ENCODE results near the gene HABP4.
A peak's percentile ranks its signal among the peaks of the same experiment; 100 is the strongest.

HABP4 gene

DNA sequence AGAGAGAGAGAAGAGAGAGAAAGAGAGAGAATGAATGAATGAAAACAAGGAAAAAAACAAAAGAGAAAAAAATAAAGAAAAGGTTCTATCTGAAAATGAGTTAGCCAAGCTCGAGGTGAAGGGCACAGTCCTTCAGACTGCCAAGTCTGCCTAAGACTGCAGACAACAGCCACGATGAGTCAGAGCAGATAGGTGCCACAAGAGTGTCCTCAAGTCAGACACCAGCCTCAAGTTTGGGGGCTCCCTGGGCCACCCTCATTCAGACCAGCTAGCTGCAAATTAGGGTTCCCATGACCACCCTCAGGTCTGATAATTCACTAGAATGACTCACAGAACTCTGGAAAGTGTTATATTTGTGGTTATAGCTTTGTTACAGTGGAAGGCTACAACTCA is 13.9 kb upstream of the HABP4 start:
- DNase-seq: no peak

- DNase-seq: no peak
Measured at GRCh38 chr9:96436456-96437126, 13.4 kb upstream of the HABP4 start.

DNA sequence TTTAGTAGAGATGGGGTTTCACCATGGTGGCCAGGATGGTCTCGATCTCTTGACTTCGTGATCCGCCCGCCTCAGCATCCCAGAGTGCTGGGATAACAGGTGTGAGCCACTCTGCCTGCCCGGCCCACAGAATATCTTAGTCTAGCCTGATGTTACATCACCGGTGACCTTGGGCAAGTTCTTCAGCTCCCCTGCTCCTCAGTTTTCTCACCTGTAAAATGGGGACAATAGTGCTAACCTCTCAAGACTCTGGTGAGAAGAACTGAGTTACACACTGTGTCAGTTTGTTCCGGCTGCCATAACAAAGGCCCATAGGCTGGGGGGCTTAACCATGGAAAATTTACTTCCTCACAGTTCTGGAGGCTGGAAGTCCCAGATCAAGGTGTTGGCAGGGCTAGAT is 12.5 kb upstream of the HABP4 start:
- no peak for DNase-seq

DNA sequence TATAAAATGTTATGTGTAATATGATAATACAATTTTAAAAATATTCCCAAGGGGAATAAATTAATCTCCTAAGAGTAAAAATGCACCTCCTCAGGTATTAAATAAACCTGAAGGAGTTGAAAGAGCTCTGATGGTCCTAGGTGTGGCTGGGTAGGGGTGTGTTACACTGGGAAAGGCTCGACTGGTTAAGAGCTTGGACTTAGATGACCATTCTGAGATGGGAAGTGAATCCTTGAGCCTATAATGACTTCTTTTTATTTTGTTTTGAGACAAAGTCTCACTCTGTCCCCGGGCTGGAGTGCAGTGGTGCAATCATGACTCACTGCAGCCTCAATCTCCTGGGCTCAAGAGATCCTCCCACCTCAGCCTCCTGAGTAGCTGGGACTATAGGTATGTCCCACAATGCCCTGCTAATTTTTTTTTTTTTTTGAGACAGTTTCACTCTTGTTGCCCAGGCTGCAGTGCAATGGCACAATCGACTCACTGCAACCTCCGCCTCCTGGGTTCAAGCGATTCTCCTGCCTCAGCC is 9.2 kb upstream of the HABP4 start:
- no peak for DNase-seq

GRCh38 chr9:96441798-96442445 is 8.0 kb upstream of the HABP4 start:
- DNase-seq: no peak

GRCh38 chr9:96442491-96442890 is 7.5 kb upstream of the HABP4 start:
- DNase-seq: no peak

GRCh38 chr9:96447406-96447805 is 2.6 kb upstream of the HABP4 start:
- DNase-seq: no peak

DNA sequence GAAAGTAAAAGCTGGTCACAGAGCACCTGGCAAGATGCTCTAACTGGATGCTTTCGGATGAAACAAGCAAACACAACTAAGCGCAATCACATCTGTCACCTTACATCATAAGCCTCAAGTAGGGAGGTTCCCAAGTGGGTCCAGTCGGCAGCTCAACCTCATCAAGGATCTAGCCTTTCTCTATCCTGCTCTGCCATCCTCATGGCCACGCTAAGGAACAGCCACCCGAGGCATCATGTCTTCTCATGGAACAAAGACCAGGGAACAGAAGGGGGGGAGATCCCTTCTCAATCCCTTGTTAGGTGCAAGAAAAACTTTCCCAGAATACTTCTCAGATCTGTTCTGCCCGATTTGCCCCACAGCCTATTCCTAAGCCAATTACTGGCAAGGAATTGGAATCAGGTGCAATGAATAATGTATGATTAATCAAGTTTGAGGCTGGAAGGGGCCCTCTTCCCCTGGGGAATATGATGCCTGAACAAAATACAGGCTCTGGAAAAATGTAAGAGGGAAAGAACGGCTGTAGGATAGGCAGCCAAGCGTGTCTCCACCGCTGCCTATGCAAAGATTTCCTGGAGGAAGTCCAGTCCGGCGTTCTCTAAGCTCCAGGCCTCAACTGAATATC is 1.3 kb upstream of the HABP4 start:
- DNase-seq: no peak

DNA sequence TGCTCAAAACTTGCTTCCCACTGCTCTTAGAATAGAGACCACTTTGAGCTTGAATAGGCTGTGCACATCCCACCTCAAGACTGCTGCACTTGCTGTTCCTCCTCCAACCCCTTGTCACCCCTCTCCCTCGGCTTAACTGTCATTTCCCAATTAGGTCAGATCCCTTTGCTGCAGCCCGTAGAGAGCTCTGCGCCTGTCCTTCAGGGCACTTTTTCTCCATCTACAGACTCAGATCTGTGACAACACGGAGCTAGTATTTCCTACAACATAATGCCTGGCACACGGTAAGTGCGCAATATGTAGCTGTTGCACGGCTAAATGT is 485 bp upstream of the HABP4 start:
- DNase-seq: no peak

DNA sequence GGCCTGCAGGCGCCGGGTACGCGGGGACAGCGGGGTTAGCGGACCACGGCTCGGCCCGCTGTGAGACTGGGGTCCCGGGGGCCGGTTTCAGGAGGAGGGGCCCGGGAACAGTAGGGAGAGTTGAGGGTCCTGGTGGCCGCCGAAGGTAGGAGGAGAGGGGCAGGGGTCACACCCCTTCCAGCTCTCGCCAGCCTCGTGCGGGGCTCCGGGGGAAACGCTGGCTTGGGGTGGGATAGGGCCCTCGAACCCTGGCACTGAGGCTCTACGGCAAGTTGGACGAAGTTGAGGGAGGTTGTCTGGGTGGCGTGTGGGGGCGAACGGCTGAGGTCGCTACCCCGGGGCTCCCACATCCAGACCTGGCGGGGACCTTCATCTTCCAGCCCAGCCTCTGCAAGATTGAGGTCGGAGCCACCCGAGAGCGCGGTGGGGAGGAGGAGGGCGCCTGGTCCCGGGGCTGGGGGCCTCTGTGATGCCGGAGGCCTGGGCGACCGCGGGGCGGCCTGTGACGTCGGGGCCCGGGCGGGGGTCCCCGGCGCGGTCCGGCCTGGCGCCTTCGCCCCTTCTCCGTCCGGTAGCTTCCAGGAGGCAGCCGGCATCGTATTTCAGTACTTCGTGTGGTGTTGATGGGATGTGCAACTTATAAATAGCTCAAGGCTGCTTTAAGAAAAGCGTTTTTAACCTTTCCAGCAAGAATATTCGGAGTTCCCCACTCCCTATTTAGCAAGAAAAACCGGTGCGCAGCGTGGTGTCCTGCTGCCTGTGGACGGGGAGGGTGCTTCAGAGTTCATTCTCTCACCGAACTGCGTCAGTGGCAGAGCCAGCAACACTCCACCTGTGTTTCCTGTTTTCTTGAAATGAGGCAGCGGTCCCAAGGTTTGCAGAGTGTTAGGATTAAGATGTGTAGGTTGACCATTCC is 902 bp downstream of the HABP4 start:
- peak; percentile 7 for DNase-seq

DNA sequence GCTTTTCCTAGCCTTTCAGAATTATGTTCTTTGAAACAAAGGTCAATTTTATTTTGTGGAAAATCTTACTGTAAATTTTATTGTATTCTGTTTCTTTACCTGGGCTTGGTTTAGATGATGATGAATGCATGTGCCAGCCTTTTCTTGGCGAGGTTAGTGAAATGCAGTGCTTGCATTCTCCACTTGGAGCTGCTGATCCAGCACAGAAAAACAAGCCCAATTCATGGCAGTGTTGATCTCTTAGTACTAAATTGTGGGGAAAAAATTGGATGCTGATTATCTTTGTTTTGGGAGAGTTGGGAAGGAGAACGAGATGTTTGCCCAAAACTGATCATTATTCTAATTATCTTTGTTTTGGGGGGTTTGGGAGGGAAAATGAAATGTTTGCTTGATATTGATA is 3.7 kb downstream of the HABP4 start:
- no peak for DNase-seq

DNA sequence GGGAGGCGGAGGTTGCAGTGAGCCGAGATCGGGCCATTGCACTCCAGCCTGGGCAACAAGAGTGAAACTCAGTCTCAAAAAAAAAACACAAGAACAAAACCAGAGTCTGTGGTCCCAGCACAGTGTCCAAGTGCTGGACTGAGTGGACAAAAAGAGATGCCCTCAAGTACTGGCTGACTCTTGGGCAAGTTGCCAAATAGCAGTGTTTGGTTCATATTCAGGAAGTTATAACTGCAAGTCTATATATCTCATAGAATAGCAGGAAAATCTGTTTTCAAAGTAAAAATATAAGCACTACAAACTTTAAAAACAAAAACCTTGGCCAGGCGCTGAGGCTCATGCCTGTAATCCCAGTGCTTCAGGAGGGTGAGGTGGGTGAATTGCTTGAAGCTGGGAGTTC is 7.3 kb downstream of the HABP4 start:
- DNase-seq: no peak

GRCh38 chr9:96458226-96458625 is 8.3 kb downstream of the HABP4 start:
- no peak for DNase-seq

- no peak for DNase-seq
Measured at GRCh38 chr9:96459268-96460007, 9.5 kb downstream of the HABP4 start.

DNA sequence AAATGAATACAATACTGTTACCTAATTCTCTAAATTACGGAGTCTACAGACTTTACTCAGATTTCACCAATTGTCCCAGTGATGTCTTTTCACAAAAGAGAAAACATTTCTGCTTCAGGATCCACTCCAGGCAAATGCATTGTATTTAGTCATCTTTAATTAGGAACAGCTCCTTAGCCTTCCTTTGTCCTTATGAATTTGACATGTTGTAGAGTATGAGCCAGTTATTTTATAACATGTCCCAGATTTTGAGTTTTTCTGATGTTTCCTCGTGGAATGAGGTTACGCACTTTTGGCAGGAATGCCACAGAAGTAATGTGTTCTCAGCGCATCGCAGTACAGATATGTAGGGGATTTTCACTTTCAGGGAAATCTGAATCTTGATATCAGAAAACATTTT is 10.5 kb downstream of the HABP4 start:
- no peak for DNase-seq

- DNase-seq: no peak
Measured at GRCh38 chr9:96460882-96461281, 10.9 kb downstream of the HABP4 start.

DNA sequence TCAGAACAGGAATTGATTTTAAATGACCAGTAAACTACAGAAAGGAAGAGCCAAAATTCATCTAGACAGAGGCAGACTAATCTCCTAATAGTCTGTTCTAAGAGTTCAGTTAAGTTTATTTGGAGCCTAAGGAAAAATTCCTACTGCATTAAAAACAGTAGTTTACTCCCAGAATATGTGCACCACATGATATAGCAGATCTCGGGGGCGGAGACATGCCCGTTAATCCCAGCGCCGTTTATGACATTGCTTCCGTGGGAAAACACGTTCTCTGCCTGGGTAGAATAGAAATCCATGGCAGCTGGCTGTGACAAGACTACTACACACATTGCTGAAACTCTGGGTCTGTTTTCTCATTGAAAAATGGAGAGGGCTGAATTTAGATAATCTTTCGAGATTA is 11.4 kb downstream of the HABP4 start:
- DNase-seq: no peak

GRCh38 chr9:96462541-96462940 is 12.6 kb downstream of the HABP4 start:
- no peak for DNase-seq

DNA sequence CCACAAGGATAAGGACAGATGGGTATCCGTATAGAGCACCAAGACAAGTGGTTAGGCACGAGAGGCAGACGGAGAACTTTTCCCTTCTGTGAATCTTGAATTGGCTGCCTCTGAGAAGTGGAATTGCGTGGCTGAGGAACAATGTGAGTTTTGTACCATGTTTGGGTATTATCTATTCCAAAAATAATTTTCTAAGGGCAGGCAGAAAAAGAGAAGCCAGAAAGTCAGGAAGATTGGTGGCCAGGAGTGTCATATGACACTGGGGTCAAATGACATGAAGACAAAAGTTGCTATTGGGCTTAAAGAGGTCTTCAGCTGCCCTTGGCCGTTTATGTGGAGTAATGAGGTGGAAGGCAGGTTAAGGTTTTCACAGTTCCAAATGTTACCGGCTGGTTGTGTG is 14.5 kb downstream of the HABP4 start:
- no peak for DNase-seq

DNA sequence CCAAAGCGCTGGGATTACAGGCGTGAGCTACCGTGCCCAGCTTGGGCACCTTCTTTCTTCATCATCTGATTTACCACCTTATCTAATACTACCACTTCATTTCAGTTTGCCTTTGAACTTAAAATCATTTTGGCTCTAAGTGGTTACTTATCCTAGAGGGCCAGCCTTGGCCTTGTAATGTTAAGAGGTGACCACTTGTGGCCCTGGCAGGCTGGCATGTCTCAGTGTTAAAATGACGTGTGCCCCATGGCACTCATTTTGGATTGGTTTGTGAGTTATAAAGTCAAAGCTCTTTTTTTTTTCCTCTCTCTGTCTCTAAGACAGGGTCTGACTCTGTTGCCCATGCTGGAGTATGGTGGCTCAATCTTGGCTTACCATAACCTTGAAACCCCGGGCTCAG is 17.8 kb downstream of the HABP4 start:
- no peak for DNase-seq

DNA sequence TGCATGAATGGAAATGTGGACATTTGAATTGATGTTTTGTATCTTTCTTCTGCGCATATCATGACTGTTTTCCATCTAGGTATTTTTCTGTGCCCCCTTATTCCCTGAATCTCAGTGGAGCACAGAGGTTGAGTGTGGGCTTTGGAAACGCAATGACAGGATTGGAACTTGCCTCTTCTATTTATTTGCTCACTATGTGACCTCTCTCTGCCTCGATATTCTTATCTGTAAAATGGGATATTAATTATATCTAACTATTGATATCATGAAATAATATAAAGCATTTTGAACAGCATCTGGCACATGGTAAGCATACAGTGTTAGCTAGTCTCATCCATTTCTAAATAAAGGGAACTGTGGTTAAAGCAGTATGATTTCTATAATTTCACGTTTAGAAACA is 26.0 kb downstream of the HABP4 start:
- no peak for DNase-seq

DNA sequence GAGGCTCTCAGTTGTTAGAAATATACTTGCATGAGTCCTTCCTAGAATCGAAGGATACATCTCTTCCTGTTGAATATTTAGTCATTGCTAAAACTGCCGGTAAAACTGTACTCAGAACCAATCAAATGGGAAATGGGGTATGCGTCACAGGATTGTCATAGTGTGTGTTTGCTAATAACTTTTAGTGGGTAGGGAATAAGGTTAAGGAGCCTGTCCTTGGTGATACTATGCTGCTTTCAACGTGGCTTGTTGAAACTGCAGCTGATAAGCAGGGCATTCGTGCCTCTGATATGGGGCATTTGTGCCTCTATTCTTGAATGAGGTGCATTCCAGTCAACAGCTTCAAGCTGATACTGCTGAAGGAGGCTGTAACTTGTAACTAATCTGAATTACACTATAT is 26.6 kb downstream of the HABP4 start:
- DNase-seq: no peak

All from activated T-cell treated with anti-CD3 and anti-CD28 coated beads for 4 hours (primary cell).